ENCODE results near the gene ARG2.

- no peak for TF ChIP-seq POLR2A (IDR thresholded peaks at IDR 0.05)
- TF ChIP-seq, protein P1, sequence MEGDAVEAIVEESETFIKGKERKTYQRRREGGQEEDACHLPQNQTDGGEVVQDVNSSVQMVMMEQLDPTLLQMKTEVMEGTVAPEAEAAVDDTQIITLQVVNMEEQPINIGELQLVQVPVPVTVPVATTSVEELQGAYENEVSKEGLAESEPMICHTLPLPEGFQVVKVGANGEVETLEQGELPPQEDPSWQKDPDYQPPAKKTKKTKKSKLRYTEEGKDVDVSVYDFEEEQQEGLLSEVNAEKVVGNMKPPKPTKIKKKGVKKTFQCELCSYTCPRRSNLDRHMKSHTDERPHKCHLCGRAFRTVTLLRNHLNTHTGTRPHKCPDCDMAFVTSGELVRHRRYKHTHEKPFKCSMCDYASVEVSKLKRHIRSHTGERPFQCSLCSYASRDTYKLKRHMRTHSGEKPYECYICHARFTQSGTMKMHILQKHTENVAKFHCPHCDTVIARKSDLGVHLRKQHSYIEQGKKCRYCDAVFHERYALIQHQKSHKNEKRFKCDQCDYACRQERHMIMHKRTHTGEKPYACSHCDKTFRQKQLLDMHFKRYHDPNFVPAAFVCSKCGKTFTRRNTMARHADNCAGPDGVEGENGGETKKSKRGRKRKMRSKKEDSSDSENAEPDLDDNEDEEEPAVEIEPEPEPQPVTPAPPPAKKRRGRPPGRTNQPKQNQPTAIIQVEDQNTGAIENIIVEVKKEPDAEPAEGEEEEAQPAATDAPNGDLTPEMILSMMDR (IDR thresholded peaks at IDR 0.05) = no peak
These were observed 59.3 kb downstream of the ARG2 start for GRCh38 chr14:67679006-67679405.
